DND-41 (cell line): ENCODE data around the gene TBXA2R.

Experiments
- CTCF ChIP-seq: IDR thresholded peaks from 2 replicates; pipeline ENCODE4 v1.5.1; 2012; ENCODE audit warnings: borderline replicate concordance, low read length, moderate library complexity, mild to moderate bottlenecking; ENCODE audit not compliant: poor library complexity, severe bottlenecking; ENCODE audit errors: extremely low read depth
- EZH2 ChIP-seq: IDR thresholded peaks from 3 replicates; pipeline ENCODE4 v1.6.1; 2012; ENCODE audit warnings: borderline replicate concordance, low read depth, mild to moderate bottlenecking, moderate library complexity, low read length, inconsistent platforms; ENCODE audit not compliant: severe bottlenecking

GRCh38 chr19:3591876-3592613 is 14.6 kb downstream of the TBXA2R start:
- no peak for TF ChIP-seq EZH2
- no peak for TF ChIP-seq CTCF
